Endothelial cell of umbilical vein (primary cell): Measurements from ENCODE around the gene CD248. TPM values are rescaled to one million over a fixed set of nuclear protein-coding genes. Genes with fewer than 3 reads are reported as not detected.

Experiments used
- BruUV-seq: library from RNA; stranded (reverse); fragments of 400-500 nt; replicated peaks from 2 replicates; lab custom pipeline; 2021; lab: Mats Ljungman, UMichigan
- CTCF ChIA-PET: fragments of 300-600, 350-600 bp; sonication (Branson Sonifier 250); formaldehyde crosslinking; loops from one replicate; lab custom pipeline; 2021; ENCODE audit warnings: antibody characterized with exemption, inconsistent platforms; lab: Charles Lee
- POLR2A ChIA-PET: fragments of 300-600, 350-600 bp; sonication (Branson Sonifier 250); formaldehyde crosslinking; loops from one replicate; lab custom pipeline; 2021; ENCODE audit warnings: antibody characterized with exemption, inconsistent platforms; lab: Charles Lee
- DNase-seq: peaks from one replicate; pipeline ENCODE4 v3.0.0-alpha.2; 2011; ENCODE audit warnings: low read depth, low spot score
- FAIRE-seq: peaks from 2 replicates; lab custom pipeline; 2011; peaks lifted over from hg19 to GRCh38; lab: Jason Lieb, UNC
- H2AFZ ChIP-seq: 2 replicates; pipeline ENCODE4 v1.6.0; 2012; ENCODE audit warnings: low read depth, low read length, control low read depth, inconsistent platforms
- H3K27ac ChIP-seq: 2 replicates; pipeline ENCODE4 v1.5.1; 2011; ENCODE audit warnings: low read depth, mild to moderate bottlenecking, control low read depth, low read length, moderate library complexity; ENCODE audit not compliant: insufficient read depth
- H3K27me3 ChIP-seq, 2 experiments: 2 replicates each; pipeline versions ENCODE4 v1.6.0 to v1.6.1; 2011; ENCODE audit warnings: low read length in 2 of 2, mixed read lengths in 1 of 2; ENCODE audit not compliant: control insufficient read depth in 2 of 2, insufficient read depth in 2 of 2
- H3K36me3 ChIP-seq, 2 experiments: 2 replicates in 1 of 2; 3 replicates in 1 of 2; pipeline ENCODE4 v1.5.1; 2011; ENCODE audit warnings: low read length in 2 of 2, mild to moderate bottlenecking in 1 of 2, moderate library complexity in 1 of 2; ENCODE audit not compliant: control insufficient read depth in 2 of 2, insufficient read depth in 2 of 2; ENCODE audit errors: extremely low read depth in 1 of 2
- H3K4me1 ChIP-seq: 3 replicates; pipeline ENCODE4 v1.5.1; 2011; ENCODE audit warnings: mild to moderate bottlenecking, low read length; ENCODE audit not compliant: control insufficient read depth, insufficient read depth; ENCODE audit errors: extremely low read depth
- H3K4me2 ChIP-seq: 2 replicates; pipeline ENCODE4 v1.6.1; 2011; ENCODE audit warnings: low read length, control low read depth, mixed read lengths; ENCODE audit not compliant: insufficient read depth
- H3K4me3 ChIP-seq, 3 experiments: fragments of 200-600 bp in 1 of 3; sonication (generic), shearing (Covaris generic) in 1 of 3; replicated peaks in 1 of 3; 2 replicates each; pipeline ENCODE4 v1.5.1; 2011 to 2016; ENCODE audit warnings: control low read depth in 3 of 3, low read length in 3 of 3, mild to moderate bottlenecking in 2 of 3, inconsistent platforms in 1 of 3, low read depth in 1 of 3, moderate library complexity in 1 of 3; ENCODE audit not compliant: insufficient read depth in 1 of 3
- H3K79me2 ChIP-seq: 2 replicates; pipeline ENCODE4 v1.6.0; 2012; ENCODE audit warnings: low read length, inconsistent platforms; ENCODE audit not compliant: control insufficient read depth, insufficient read depth
- H3K9ac ChIP-seq: replicated peaks from 2 replicates; pipeline ENCODE3; 2011; ENCODE audit warnings: low read length, control low read depth; ENCODE audit not compliant: insufficient read depth; ENCODE audit errors: extremely low read depth
- H3K9me1 ChIP-seq: replicated peaks from 3 replicates; pipeline ENCODE4 v1.6.0; 2011; ENCODE audit warnings: mild to moderate bottlenecking, low read length; ENCODE audit not compliant: control insufficient read depth, insufficient read depth; ENCODE audit errors: extremely low read depth
- H3K9me3 ChIP-seq: replicated peaks from 2 replicates; pipeline ENCODE4 v1.5.1; 2012; ENCODE audit warnings: low read length, inconsistent platforms; ENCODE audit not compliant: control insufficient read depth, insufficient read depth
- H4K20me1 ChIP-seq: replicated peaks from 2 replicates; pipeline ENCODE3; 2011; ENCODE audit warnings: mild to moderate bottlenecking, low read length; ENCODE audit not compliant: control insufficient read depth, insufficient read depth; ENCODE audit errors: extremely low read depth
- EZH2 ChIP-seq: IDR thresholded peaks from 2 replicates; pipeline ENCODE4 v1.6.1; 2012; ENCODE audit warnings: borderline replicate concordance, low read depth, mild to moderate bottlenecking, moderate library complexity, low read length, inconsistent platforms; ENCODE audit not compliant: severe bottlenecking
- FOS ChIP-seq: IDR thresholded peaks from 2 replicates; pipeline ENCODE4 v1.6.1; 2011; ENCODE audit warnings: mild to moderate bottlenecking, low read length, moderate library complexity, borderline replicate concordance; ENCODE audit not compliant: insufficient read depth
- GATA2 ChIP-seq: IDR thresholded peaks from 2 replicates; pipeline ENCODE4 v1.7.0; 2011; ENCODE audit warnings: low read depth, mild to moderate bottlenecking, moderate library complexity, mixed read lengths, low read length; ENCODE audit not compliant: insufficient read length, insufficient read depth
- JUN ChIP-seq: IDR thresholded peaks from 2 replicates; pipeline ENCODE4 v1.6.1; 2011; ENCODE audit warnings: borderline replicate concordance, low read depth; ENCODE audit not compliant: insufficient read length, insufficient read depth
- MAX ChIP-seq: IDR thresholded peaks from 2 replicates; pipeline ENCODE4 v1.6.1; 2011; ENCODE audit not compliant: insufficient read depth, insufficient read length
- MYC ChIP-seq: IDR thresholded peaks from one replicate; pipeline ENCODE4 v1.6.1; 2011; ENCODE audit warnings: mild to moderate bottlenecking, low read depth, low read length
- POLR2A ChIP-seq: IDR thresholded peaks from 2 replicates; pipeline ENCODE4 v1.6.1; 2012; ENCODE audit warnings: low read depth, mild to moderate bottlenecking, control low read depth, low read length
- POLR2AphosphoS5 ChIP-seq: IDR thresholded peaks from 2 replicates; pipeline ENCODE4 v1.6.1; 2012; ENCODE audit warnings: low read depth, mild to moderate bottlenecking, control low read depth, low read length, moderate library complexity; ENCODE audit not compliant: insufficient read depth
- dilution Hi-C: fragments of 300-500 bp; cut with MboI; formaldehyde crosslinking; loops from one replicate; pipeline ENCODE4 v1.15.0; 2019; ENCODE audit warnings: low sequenced_read_pairs; ENCODE audit not compliant: extremely low pct_ligation_motif_present
- intact Hi-C: fragments of 100-400 bp; cut with micrococcal nuclease; formaldehyde crosslinking; loops from one replicate; pipeline ENCODE4 v1.10.0; 2022
- polyA plus RNA-seq, 4 experiments: library from polyadenylated mRNA; depleted of rRNA in 3 of 4; stranded (reverse) in 3 of 4; unstranded in 1 of 4; fragments of >200 nt; gene quantifications; 2 replicates each; pipeline versions ENCODE4 v1.2.1 to v1.2.3, GENCODE V29; 2011 to 2012; ENCODE audit warnings: missing spikeins in 1 of 4
- total RNA-seq: library from RNA; stranded (reverse); gene quantifications from 2 replicates; pipeline ENCODE4 v1.2.3, GENCODE V29; 2021
- TF ChIP-seq, protein P1 (sequence below), 2 donors: IDR thresholded peaks; 1 replicate in 1 of 2; 2 replicates in 1 of 2; pipeline ENCODE4 v1.5.1; 2011; ENCODE audit warnings: low read length in 2 of 2, mild to moderate bottlenecking in 2 of 2, moderate library complexity in 2 of 2, control low read depth in 1 of 2, inconsistent platforms in 1 of 2, low read depth in 1 of 2; ENCODE audit not compliant: insufficient read depth in 1 of 2; ENCODE audit errors: extremely low read depth in 1 of 2

The CD248 gene
- total and polyA plus RNA-seq, 2 donors (not counting 3 experiments of a cell fraction or from before 2014, with no cell fraction given) = 0.10 TPM; not detected in 1

- FAIRE-seq (peak; percentile 98), DNase-seq (peak; percentile 96)
- peak within 1 kb of the TSS; percentile 94 for H3K4me2 ChIP-seq
- H3K4me1 ChIP-seq = peaks cover 14% of the 10 kb centered on the region
- peaks cover 19% of the 10 kb centered on the region for H3K79me2 ChIP-seq
- dilution Hi-C loops (no loop called here), intact Hi-C loops (loop anchor here (1.0 kb wide), 2 partner anchors 8 to 32 kb away; partner anchors contain the start of gene RIN1)
- BruUV-seq = TSS peak; percentile 64
- peak within 1 kb of the TSS; percentile 83 for H2AFZ ChIP-seq
- H3K36me3 ChIP-seq = peaks cover 0 to 21% of the 10 kb centered on the region in 2 experiments
- ChIA-PET POLR2A (interaction anchor here (1.2 to 1.4 kb wide), 2 partner anchors 9 to 498 kb away, joined by 3 to 4 read pairs; partner anchors contain the start of gene RIN1), CTCF (interaction anchor here (1.2 to 2.2 kb wide), 2 partner anchors 9 to 33 kb away, joined by 4 to 7 read pairs; partner anchors contain the start of gene RIN1)
- no peak for TF ChIP-seq FOS
- TF ChIP-seq, protein P1, sequence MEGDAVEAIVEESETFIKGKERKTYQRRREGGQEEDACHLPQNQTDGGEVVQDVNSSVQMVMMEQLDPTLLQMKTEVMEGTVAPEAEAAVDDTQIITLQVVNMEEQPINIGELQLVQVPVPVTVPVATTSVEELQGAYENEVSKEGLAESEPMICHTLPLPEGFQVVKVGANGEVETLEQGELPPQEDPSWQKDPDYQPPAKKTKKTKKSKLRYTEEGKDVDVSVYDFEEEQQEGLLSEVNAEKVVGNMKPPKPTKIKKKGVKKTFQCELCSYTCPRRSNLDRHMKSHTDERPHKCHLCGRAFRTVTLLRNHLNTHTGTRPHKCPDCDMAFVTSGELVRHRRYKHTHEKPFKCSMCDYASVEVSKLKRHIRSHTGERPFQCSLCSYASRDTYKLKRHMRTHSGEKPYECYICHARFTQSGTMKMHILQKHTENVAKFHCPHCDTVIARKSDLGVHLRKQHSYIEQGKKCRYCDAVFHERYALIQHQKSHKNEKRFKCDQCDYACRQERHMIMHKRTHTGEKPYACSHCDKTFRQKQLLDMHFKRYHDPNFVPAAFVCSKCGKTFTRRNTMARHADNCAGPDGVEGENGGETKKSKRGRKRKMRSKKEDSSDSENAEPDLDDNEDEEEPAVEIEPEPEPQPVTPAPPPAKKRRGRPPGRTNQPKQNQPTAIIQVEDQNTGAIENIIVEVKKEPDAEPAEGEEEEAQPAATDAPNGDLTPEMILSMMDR (IDR thresholded peaks at IDR 0.05; ENCODE audit: extremely low read depth in 1 of 2, insufficient read depth in 1 of 2, low read depth in 1 of 2, low read length in 2 of 2) = no peak
- TF ChIP-seq POLR2A = peak; percentile 97
- TF ChIP-seq JUN = no peak
- peak; percentile 96 for TF ChIP-seq POLR2AphosphoS5
- no peak for TF ChIP-seq MYC
- TF ChIP-seq EZH2 = no peak
- TF ChIP-seq MAX = peak; percentile 48
- no peak for TF ChIP-seq GATA2
- H3K27ac ChIP-seq = peak within 1 kb of the TSS; percentile 62
- peak within 1 kb of the TSS; percentile 78 for H3K9ac ChIP-seq
- no peaks in the 10 kb centered on the region for H3K9me3 ChIP-seq
- H3K9me1 ChIP-seq = no peaks in the 10 kb centered on the region
- no peaks in the 10 kb centered on the region for H3K27me3 ChIP-seq
- H4K20me1 ChIP-seq = no peaks in the 10 kb centered on the region
- H3K4me3 ChIP-seq = peak within 1 kb of the TSS; percentile 61 to 98 (median 82)
These were observed 27.9 kb upstream of the CD248 start, which contains the start of gene BRMS1 for GRCh38 chr11:66344550-66345315. Gene BRMS1, minus strand, starts transcription at chr11:66345104. Its CDS starts 2,870 bp downstream, at chr11:66342234.
